Forelimb muscle (tissue), 1 donor: ENCODE measurements around the gene ELL3. TPM values are rescaled to one million over a fixed set of nuclear protein-coding genes. Genes with fewer than 3 reads are reported as not detected.
"Not testable (repeated sequence)": the region's sequence is repeated elsewhere in the genome, so short reads cannot be mapped to it uniquely, and the experiment has no call there.

Experiments
- DNase-seq: peaks from one replicate; pipeline ENCODE4 v3.0.0-alpha.2; 2013; ENCODE audit warnings: low read depth
- polyA plus RNA-seq: library from polyadenylated mRNA; unstranded; fragments of 120-200 nt; gene quantifications from one replicate; pipeline ENCODE4 v1.2.1, GENCODE V29; 2013; ENCODE audit not compliant: insufficient read length

ELL3 gene
- polyA plus RNA-seq, 1 donor: 1.8 TPM

DNA sequence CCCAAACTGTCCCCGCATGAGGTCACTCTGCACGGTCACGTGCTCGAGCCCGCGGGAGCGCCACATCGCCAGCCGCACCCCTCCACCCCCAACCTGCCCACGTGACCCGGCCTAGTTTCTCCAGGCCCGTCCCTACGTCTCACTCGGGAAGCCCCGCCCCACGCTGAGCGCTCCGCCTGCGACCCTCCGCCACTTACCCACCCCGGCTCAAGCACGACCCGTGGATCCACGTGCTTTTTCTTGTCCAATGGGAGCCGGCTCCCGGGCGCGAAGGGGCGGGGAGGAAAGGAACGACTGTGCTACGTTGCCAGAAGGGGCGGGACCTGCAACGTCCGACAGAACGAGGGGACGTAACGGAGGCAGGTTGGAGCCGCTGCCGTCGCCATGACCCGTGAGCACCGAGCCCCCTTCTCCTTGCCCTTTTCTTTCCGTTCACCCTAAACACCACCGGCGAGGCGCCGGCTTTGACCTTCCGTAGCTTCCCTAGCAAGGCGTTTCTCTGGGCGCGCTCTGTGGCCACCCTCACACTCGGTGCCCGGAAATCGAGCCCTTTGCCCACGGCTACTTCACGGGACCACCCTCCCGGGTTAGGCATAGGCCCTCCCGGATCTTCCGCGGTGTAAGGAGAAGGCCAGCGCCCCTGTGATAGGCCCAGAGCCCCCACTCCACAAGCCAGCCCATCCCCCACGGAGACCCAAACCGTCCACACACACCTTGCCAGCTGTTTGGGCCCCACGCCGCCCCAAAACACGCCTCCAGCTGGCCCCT lies 15.4 kb upstream of the ELL3 start, which contains the start of gene SERF2:
Gene SERF2, plus strand, starts transcription at position 328 of the 768 bp plus-strand sequence. Its CDS starts 57 bp downstream, at position 385.
- DNase-seq: peak; percentile 94

DNA sequence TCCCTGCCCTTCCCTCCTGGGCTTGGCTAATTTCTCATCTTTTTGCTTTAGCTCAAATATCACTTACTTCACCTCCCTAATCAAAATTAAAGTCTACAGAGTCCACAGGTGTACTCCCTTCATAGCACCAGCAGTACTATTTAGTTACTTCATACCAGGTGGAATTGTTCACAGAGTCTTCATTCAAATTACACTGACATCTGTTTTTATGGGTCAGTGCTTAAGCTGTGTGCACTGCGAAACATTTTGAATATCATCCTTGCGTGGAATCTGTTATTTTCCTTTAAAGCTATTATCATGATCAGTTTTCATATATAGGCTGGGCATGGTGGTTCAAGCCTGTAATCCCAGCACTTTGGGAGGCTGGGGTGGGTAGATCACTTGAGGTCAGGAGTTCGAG lies 12.6 kb upstream of the ELL3 start:
- DNase-seq: no peak

DNA sequence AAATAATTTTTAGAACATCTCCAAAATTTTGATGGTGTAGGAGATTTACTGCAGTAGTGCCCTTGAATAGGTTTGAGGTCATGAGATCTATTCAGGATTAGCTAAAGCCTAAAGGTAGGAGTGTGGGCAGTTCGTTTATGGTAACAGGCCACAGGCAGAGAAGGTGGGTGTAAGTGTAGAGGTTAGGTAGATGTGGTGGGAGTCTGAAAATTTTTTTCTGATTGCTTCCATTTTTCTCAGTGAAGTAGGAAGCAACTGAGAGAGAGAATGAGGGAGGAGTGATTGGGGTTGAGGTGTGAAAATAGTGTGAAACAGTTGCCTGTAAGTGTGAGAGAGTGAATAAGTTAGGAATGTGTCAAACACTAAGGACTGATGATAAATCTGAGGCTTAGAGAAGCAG lies 2.2 kb upstream of the ELL3 start:
- no peak for DNase-seq

DNA sequence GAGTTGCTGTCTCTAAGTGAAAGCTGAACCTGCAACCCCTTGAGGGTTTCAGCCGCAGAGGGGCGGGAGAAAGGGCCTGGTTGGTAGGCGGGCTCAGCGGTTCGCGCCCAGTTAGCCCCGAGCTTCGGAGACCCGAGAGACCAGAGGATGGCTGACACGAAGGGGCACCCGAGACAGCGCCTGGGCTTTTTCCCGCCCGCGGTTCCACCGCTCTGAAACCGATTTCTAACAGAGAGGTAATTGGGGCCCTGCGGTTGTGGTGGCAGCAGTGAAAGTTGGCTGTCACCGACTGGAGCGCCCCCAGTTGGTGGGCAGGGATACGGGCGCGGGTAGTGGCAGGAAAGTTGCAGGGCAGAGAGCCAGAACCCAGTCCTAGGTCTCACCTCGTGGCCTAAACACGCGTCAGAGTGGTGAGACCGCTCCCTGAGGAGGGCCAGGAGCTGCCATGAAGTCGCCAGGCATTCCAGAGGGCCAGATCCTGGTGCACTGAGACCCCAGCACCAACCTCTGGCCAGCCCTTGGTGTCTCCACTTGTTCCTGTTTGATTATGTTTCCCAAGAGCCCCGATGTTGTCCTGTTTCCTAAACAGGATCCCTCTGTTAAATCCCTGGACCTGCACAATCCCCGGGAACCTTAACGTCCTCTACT lies 625 bp upstream of the ELL3 start:
- DNase-seq: no peak

DNA sequence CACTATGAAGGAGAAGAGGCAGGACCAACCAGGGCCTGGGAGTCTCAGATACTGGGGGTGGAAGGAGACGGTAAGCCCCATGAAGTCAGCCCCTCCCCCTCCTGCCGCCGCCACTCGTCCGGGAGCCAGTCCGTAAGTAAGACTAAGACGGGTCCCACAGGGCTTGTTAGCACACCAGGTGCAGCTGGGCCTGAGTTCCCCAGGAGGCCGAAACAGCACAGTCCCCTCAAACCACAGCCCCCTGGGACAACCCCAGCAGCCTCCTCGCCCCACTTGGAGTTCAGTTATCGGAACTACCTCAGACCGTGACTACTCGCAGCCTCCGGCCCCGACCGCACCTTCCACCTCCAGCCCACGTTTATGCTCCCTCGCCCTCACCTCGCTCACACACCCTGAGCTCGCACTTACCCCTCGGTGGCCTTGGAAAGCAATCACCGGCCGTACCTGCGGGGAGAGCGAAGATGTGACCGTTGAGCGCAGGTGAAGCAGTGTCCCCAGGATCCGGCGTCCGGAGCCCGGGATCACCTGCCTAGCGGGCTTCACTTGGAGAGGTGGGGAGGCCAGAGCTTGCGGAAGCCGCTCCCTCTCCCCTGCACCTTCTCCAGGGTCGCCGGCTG lies 557 bp downstream of the ELL3 start:
- no peak for DNase-seq

DNA sequence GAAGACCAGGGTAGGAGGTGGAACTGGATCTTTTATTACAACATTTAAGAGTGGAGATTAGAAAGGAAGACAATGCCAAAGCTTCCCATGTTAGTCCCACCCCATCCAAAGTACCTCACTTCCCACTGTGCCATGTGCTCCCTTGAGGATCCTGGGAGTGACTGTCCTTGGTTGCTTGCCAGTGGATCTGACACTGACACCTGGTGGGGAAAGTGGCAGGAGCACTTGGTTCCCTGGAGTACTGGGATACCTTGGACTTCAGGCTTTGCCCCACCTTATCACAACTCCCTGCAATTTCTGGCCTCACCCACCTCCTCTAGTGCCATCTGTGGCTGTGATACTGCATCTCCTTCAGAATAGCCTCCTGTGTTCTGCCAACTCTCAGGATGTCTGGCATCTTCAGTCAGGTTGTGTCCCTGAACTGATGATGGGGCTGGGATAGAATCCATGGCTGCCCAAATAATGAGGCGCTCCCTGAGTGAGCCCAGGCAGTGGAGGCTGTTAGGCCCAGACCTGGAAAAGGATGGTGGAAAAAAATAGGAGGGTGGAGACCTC lies 1.3 kb downstream of the ELL3 start:
- DNase-seq: no peak

DNA sequence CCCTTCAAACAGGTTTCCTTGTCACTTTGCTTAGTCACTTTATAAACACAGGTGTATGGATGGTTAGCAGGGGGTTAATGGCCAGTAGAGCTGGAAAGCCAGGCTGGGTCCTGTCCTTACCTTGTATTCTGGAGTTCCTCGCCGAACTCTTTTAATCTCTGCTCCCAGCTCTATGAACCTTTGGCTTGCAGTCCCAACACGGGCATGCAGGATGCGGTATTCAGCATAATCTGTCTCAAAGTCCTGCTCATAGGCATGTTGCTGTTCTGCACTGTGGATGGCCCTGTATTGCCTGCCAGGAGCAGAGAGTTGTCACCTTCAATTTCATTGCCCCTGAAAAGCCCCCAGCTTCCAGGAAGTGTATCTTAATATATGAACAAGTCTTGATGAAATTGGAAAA lies 2.7 kb downstream of the ELL3 start:
- DNase-seq: no peak

DNA sequence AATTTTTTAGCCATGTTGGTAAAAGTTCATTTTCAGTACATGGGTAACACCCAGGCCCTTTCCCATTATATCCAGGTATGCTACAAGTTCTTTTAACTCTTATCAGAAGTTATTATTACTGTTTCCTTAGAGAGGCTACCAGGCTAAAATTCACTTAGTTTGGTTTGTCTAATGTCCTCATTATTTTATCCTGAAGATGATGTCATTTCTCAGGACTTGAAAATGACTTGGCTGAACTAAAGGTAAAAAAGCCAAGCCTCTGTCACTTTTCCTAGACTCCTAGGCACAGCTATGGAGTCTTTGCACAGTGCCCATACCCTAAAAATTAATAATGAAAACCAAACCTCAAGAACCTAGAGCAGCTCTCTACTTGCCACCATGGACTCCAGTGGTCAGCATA lies 4.1 kb downstream of the ELL3 start:
- no peak for DNase-seq

DNA sequence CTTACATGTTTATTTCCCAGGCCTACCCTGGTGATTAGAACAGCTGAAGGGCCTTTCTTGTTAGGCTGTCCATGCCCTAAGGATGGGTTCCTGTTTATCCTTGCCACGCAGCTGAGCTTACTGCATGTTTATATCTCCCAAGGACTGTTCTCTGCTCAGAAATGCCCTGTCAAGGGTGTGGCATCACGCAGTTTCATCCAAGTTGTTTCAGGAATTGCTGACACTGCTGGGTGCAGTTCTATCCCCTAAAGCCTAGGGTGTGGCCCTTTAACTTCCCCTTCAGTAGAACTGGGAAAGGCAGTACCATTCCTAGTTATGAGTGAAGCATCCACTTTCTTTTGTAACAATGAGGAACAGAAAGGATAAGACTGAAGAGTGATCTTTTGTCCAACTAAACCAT lies 5.0 kb downstream of the ELL3 start:
- DNase-seq: no peak

DNA sequence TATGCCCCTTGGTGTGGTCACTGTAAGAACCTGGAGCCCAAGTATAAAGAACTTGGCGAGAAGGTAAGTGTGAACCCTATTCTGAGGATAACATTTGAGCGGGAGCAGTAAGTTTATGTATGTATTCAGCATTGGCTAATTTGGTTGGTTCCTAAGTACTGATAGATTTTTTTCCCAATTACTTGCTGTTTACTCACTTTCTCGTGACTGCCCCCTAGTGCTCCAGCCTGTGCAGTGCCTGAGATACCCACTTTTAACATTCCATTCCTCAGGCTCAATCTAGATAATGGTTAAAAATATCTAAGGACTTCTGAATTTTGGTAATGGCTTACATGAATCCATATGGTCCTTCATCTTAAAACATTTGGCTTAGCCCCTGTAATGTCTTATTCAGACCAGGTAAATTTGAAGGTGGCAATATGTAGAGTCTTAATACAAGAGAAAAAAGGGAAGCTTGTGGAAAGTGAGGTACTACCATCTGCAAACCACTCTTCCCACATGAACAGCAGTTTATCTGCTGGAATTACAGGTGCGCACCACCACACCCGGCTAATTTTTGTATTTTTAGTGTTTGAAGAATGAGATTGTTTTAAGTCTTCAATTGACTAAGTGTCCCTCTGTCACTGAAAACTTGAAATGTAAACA lies 7.1 kb downstream of the ELL3 start:
- DNase-seq: no peak

DNA sequence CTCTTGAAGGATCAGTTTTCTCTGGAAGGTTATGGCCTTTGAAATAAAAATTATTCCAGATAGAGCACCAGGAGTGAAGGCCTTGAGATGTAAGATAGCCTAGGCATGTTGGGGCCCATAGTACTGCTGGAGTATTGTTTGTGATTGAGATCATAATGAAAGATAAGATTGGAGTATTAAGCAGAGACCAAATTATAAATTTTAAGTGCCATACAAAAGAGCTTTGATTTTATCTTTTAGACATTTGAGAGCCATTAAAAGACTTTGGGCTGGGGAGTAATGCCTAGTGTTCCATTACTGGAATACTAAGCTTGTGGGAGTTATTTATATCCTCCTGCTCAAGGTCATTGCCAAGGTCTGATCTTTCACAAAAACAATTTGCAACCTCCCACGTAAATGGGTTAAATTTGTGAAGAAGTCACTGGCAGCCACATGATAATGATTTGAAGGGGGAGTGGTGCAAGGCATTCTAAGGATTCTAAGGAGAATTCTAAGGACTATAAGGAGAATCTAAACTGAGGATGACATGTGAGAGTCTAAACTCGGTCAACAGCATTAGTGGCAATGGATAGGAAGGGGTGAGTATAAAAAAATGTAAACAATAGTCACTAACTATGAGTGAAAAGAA lies 12.8 kb downstream of the ELL3 start:
- no peak for DNase-seq

DNA sequence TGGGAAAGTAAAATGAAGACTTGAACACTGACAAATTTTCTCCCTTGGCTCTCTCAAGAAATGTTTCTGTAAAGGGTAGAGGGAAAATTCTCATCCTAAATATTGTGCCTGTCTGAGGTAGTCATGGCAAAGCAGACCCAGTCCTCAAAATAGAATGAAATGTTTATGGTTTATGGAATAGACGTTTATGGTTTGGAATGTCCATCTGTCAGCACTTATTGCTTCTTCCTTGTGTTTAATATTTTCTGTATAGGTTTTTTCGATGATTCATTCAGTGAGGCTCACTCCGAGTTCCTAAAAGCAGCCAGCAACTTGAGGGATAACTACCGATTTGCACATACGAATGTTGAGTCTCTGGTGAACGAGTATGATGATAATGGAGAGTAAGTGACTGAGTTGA lies 13.9 kb downstream of the ELL3 start:
- DNase-seq: no peak

DNA sequence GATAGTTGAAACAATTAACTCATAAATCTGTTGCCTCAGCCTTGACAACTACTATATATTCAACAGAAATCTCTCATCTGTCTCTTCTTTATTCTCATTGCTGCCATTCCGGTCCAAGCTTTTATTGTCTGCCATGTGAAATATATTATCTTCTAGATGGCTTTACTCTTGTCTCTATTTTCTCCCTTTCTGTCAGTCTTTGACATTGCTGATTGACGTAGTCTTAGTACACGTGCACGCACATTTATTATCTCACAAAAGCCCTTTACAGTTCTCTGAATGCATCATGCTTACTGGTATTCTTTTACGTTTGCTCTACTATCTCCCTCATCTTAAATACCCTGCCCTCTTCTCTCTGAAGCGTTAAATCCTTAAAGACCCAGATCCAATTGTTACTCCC lies 24.9 kb downstream of the ELL3 start:
- no peak for DNase-seq

DNA sequence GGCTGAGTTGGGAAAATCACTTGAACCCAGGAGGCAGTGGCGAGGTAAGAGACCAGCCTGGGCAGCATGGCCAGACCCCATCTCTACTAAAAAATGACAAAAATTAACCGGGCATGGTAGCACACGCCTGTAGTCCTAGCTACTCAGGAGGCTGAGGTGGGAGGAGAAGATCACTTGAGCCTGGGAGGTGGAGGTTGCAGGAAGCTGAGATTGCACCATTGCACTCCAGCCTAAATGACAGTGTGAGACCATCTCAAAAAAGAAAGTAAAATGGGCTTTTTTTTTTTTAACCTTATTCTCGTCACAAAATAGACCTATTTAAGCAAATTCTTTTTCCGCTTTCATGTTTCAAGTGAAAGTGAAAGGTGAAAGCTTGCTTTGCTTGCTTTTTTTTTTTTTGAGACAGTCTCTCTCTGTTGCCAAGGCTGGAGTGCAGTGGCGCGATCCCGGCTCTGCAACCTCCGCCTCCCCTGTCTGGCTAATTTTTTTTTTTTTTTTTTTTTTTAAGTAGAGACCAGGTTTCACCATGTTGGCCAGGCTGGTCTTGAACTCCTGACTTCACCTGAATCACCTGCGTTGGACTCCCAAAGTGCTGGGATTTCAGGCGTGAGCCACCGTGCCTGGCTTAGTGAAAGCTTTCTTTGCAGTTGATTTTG lies 26.9 kb downstream of the ELL3 start:
- DNase-seq: no peak

DNA sequence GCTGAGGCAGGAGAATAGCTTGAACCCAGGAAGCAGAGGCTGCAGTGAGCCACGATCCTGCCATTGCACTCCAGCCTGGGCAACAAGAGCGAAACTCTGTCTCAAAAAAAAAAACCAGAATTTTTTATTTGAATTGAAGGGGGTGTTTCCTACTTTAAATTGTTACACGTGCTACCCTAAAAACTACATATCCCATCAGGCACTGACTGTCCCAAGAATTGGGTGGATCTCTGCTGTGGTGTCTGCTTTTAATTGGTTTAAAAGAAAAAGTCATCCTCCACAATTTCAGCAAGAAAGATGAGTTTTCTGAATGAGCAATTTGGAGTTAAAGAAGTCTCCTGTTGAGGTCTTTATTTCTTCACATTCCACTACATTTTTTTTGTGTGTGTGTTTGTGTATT lies 28.4 kb downstream of the ELL3 start:
- no peak for DNase-seq

DNA sequence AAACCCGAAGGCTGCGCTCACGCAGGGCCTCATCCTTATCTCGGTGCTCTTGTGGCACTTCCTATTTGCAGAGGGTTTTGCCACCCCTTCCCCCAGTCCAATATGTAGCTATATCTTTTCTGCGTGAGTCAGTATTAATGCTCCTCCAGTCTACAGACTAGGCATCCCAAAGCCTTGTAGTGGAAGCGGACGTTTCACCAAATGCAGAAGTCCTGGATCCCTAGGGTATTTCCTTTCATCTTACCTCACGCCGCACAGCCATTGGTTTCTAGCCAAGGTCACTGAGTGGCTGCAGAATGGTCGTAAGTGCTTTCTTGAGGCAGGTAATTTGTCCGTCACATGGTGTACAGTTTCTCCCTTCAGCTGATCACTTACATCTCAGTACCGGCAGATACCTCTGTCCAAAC lies 29.9 kb downstream of the ELL3 start:
- DNase-seq: not testable (repeated sequence)

DNA sequence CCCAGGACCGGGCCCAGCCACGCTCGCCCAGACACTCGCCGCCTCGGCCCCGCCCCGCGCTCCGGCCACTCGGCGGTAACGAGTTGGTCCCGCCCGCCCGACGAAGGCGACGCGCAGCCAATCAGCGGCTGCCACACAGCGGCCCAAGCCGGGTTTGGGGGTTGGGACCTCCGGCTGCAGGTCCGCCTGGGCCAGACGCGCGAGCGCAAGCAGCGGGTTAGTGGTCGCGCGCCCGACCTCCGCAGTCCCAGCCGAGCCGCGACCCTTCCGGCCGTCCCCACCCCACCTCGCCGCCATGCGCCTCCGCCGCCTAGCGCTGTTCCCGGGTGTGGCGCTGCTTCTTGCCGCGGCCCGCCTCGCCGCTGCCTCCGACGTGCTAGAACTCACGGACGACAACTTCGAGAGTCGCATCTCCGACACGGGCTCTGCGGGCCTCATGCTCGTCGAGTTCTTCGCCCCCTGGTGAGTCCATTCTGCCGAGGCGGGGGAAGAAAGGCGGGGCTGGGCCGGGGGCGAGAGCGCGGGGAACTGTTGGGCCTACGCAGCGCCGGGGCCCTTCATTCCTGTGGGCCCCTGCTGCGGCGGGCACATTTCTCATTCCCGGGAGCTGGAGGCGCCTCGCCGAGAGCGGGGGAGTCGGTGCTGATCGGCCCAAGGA lies 30.4 kb downstream of the ELL3 start, which contains the start of gene PDIA3:
Gene PDIA3, plus strand, starts transcription at position 194 of the 658 bp plus-strand sequence. Its CDS starts 102 bp downstream, at position 296.
- DNase-seq: peak; percentile 62

DNA sequence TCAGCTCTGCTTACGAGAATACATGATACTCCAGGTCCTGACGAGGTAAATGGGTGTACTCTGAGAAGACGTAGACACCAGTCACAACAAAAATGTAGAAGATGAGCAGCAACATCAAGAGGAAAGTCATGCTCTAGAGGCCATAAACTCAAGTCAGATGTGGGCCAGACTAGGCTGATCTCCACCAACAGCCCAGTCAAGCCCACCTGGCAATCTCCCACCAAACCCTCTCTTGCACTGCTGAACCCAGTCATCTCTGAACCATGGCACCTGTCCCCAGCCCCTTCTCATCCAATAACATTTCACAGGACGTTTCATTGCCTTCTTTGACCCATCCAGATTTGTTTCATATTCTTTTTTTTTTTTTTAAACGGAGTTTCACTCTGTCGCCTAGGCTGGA lies 41.4 kb downstream of the ELL3 start:
- no peak for DNase-seq

DNA sequence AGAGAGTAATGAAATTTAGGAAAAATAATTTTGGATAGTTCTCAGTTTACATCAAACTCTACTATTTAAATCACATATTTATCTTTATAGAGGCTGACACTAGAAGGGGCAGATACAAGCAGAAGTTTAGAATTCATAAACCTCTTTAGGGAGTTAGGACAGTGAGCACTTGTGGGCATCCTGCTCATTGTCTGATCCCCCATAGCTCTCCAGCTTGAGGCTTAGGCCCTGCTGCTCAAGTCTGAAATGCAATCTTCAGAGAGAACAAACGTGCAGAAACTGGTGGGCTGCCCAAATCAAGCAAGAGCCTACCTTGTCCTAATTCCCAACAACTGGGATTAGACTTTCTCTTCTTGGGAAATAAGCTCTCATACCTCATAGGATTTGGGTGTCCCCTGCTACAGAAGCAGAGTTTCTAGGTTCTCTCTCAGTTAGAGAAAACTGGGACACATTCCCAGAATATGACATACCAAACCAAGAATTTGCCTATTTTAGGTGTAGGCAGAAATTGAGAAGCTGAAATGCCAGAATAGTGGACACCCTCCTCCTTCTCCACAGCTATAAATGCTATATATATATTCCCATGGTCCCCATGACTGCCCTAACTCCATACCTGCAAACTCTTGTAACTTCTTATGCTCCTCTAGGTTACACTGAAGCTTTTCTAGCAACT lies 48.6 kb downstream of the ELL3 start:
- DNase-seq: not testable (repeated sequence)

DNA sequence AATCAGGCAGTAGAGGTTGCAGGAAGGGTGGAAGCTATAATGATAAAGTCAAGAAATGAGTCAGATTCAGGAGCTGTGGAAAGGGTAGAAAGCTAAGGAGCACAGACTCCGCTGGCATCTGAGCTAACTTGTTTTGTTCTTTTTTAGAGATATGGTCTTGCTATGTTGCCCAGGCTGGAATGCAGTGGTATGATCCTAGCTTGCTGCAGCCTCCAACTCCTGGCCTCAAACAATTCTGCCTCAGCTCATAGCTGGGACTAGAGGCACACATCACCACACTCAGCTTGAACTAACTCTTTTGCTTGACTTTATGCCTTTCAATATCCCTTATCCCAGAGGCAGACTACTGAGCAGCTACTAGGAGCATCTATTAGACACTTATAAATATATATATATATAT lies 50.5 kb downstream of the ELL3 start:
- not testable (repeated sequence) for DNase-seq
